Suprapubic skin (tissue), 3 donors: ENCODE data around the gene ATRN.

ENCODE experiments used
- CTCF ChIP-seq, 2 donors: fragments of 200-600 bp in 1 of 2; fragments of 450-650 bp in 1 of 2; sonication (generic) in 1 of 2; IDR thresholded peaks; one replicate each; pipeline ENCODE4 v1.5.1; 2016 to 2019; ENCODE audit warnings: antibody characterized with exemption in 2 of 2, mild to moderate bottlenecking in 1 of 2, moderate library complexity in 1 of 2
- POLR2A ChIP-seq, 2 donors: fragments of 450-650 bp; IDR thresholded peaks; one replicate each; pipeline ENCODE4 v1.6.1; 2017; ENCODE audit warnings: antibody characterized with exemption in 2 of 2, mild to moderate bottlenecking in 2 of 2, moderate library complexity in 2 of 2

GRCh38 chr20:3431109-3431508 is 39.7 kb upstream of the ATRN start:
- TF ChIP-seq CTCF (IDR thresholded peaks at IDR 0.05): no peak
- no peak for TF ChIP-seq POLR2A (IDR thresholded peaks at IDR 0.05)
